Lower leg skin (tissue), 4 donors: ENCODE results near the gene LGR4. TPM values are rescaled to one million over a fixed set of nuclear protein-coding genes. Genes with fewer than 3 reads are reported as not detected.

Source experiments
- DNase-seq, 2 donors: peaks; one replicate each; pipeline ENCODE4 v3.0.0-alpha.2; 2019; ENCODE audit warnings: low spot score in 2 of 2
- H3K4me3 ChIP-seq: fragments of 200-600 bp; sonication (generic); 2 replicates; pipeline ENCODE4 v1.5.1; 2017; ENCODE audit warnings: mild to moderate bottlenecking, low read depth; ENCODE audit not compliant: poor library complexity, severe bottlenecking
- POLR2A ChIP-seq, 2 donors: fragments of 450-650 bp; IDR thresholded peaks; one replicate each; pipeline ENCODE4 v1.6.1; 2016 to 2017; ENCODE audit warnings: antibody characterized with exemption in 2 of 2, mild to moderate bottlenecking in 1 of 2, moderate library complexity in 1 of 2
- WGBS, 2 donors: methylation state at CpG; one replicate each; pipeline ENCODE4 v1.1.5; 2018; 5-methylcytosine and 5-hydroxymethylcytosine counted together
- intact Hi-C: fragments of 100-400 bp; cut with DNase I; formaldehyde crosslinking; loops from one replicate; pipeline ENCODE4 v1.15.0; 2023; ENCODE audit warnings: low total_unique reads
- total RNA-seq, 4 donors: library from RNA; depleted of rRNA; stranded (reverse); fragments of >200 nt; gene quantifications; one replicate each; pipeline ENCODE4 v1.1.0, GENCODE V29; 2016
- TF ChIP-seq, protein P1 (sequence below), 3 donors: fragments of 450-650 bp; IDR thresholded peaks; one replicate each; pipeline ENCODE4 v1.5.1; 2016; ENCODE audit warnings: antibody characterized with exemption in 3 of 3, mild to moderate bottlenecking in 3 of 3, moderate library complexity in 2 of 3

LGR4 gene
- total RNA-seq, 4 donors from 2014 or later, result 32.0 to 70.2 (median 50.4) TPM

DNA sequence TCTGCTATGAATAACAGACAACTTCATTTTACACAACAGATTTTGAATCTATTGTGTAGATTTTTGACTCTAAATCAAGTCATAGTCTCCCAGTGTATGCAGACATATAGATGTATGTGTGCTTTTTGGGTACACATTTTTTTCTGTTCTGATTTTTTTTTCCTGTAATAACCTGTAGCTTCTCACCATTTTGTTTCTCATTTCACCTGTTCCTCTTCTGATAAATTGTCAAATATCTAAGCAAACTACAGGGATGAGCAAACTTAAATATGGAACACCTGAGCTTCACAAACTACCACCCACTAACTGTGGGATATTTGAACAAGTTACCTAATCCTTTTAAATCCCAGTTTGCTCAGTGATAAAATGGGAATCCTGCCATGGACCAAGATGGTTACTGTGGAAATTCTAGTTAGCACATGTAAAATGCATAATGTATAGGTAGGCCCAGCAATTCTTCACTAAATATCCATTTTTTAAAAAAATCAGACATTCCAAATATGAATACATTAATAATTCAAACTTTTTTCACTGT is 15.7 kb downstream of the LGR4 start:
- no peak for DNase-seq
- intact Hi-C loops, result no loop called here
- H3K4me3 ChIP-seq, result no peak overlapping the region
- no peak for TF ChIP-seq POLR2A (IDR thresholded peaks at IDR 0.05)
- TF ChIP-seq, protein P1, sequence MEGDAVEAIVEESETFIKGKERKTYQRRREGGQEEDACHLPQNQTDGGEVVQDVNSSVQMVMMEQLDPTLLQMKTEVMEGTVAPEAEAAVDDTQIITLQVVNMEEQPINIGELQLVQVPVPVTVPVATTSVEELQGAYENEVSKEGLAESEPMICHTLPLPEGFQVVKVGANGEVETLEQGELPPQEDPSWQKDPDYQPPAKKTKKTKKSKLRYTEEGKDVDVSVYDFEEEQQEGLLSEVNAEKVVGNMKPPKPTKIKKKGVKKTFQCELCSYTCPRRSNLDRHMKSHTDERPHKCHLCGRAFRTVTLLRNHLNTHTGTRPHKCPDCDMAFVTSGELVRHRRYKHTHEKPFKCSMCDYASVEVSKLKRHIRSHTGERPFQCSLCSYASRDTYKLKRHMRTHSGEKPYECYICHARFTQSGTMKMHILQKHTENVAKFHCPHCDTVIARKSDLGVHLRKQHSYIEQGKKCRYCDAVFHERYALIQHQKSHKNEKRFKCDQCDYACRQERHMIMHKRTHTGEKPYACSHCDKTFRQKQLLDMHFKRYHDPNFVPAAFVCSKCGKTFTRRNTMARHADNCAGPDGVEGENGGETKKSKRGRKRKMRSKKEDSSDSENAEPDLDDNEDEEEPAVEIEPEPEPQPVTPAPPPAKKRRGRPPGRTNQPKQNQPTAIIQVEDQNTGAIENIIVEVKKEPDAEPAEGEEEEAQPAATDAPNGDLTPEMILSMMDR (IDR thresholded peaks at IDR 0.05), result no peak

DNA sequence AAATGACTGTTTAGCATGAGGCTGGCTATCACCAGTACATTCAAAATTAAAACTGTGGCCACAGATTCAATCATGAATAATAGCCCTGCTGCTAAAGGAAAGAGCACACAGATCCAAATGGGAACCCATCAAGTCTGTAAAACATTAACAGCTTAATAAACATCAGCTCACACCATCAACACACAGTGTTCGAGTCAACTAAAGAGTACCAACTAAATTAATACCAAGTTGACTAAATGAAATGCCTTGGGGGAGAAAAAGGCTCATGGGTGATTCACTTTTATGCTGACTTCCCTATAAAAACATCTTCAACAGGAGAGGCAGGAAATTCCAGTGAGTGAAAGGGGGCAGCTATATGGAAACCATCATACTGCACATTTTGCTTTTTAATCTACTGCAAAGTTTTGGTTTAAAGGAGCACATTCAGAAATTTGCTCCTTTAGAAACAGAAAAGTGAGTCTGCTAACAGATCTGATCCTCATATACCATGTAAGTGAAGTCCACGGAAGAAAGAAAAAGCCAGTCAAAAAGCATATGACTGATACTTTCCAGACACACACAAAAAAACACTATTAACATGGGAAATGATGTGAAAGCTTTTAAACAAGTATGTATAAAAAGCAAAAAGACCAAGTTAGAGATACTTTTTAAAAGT is 16.3 kb downstream of the LGR4 start:
- TF ChIP-seq POLR2A (IDR thresholded peaks at IDR 0.05), result no peak
- TF ChIP-seq, protein P1 (IDR thresholded peaks at IDR 0.05), result no peak
- H3K4me3 ChIP-seq, result no peak overlapping the region
- 34 to 42% methylated on average over 2 of the region's 2 CpGs for WGBS, 2 donors
- DNase-seq, result no peak
- intact Hi-C loops, result no loop called here

DNA sequence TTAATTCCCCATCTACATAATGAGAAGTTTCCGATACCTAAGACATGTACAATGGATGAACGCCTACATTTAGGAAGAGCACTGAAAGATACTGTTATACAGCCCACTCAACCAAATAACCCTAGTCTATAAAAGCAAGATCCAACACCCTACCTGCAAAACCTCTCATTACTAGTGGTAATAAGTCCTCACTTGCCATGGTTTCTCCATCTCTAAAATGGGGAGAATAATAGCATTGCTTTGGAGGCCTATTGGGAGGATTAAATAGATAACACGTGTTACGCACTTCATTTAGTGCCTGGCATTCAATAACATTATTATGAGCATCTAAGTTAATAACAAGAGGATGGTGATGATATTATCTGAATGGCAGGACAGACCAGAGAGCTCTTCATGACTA is 16.9 kb downstream of the LGR4 start:
- H3K4me3 ChIP-seq, result no peak overlapping the region
- intact Hi-C loops, result no loop called here
- WGBS, 2 donors, result 88 to 91% methylated on average over 4 of the region's 4 CpGs
- DNase-seq, result no peak
- TF ChIP-seq, protein P1 (IDR thresholded peaks at IDR 0.05), result no peak
- TF ChIP-seq POLR2A (IDR thresholded peaks at IDR 0.05), result no peak

DNA sequence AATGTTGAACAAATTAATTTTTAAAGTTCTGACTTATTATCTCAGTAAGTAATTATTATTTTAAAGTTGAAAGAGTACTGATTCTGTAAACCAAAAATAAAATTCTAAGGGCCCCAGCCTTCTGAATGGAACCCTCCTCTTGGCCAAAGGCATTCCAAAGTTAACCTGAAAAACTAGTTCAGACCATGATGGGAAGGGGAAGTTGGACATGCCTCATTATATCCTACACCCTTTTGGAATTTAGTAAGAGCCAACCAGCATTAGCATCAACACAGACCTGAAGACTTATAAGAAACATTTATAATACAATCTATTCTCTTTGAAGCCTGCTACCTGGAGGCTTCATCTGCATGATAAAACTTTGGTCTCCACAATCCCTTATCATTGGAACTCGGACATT is 18.9 kb downstream of the LGR4 start:
- no peak overlapping the region for H3K4me3 ChIP-seq
- 74 to 89% methylated on average over 1 of the region's 1 CpG for WGBS, 2 donors
- DNase-seq, result no peak
- intact Hi-C loops, result no loop called here
- TF ChIP-seq, protein P1 (IDR thresholded peaks at IDR 0.05), result no peak

DNA sequence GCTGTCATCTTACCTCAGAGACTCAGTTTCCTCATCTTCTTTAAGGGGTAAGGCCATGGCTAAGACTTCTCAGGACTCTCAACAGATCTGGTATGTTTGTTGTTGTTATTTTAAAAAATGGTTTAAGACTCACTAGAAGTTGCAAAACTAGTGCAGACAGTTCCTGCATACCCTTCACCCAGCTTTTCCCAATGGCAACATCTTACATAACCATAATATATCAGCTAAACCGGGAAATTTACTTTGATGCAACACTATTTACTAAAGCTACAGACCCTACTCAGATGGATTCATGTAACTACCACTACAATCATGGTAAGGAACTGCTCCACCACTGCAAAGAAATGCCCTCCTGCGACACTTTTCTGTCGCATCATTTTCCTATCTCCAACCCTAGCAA is 20.4 kb downstream of the LGR4 start:
- H3K4me3 ChIP-seq, result no peak overlapping the region
- intact Hi-C loops, result no loop called here
- WGBS, 2 donors, result 78 to 84% methylated on average over 3 of the region's 3 CpGs
- no peak for DNase-seq
- no peak for TF ChIP-seq POLR2A (IDR thresholded peaks at IDR 0.05)
- TF ChIP-seq, protein P1 (IDR thresholded peaks at IDR 0.05), result no peak
